Thoracic aorta (tissue), 2 donors: Measurements from ENCODE around the gene HOXA4. TPM values are rescaled to one million over a fixed set of nuclear protein-coding genes. Genes with fewer than 3 reads are reported as not detected.
A peak's percentile ranks its signal among the peaks of the same experiment; 100 is the strongest.

ENCODE experiments used
- ATAC-seq: fragments of 150-250 bp; one replicate; pipeline ENCODE4 v1.8.0; 2017; ENCODE audit warnings: low read depth; ENCODE audit not compliant: insufficient number of reproducible peaks, low FRiP score
- DNase-seq: peaks from one replicate; pipeline ENCODE4 v3.0.0-alpha.2; 2020; ENCODE audit warnings: low spot score
- H3K27ac ChIP-seq, 2 donors: fragments of 200-600 bp; sonication (generic); 1 replicate in 1 of 2; 2 replicates in 1 of 2; pipeline ENCODE4 v1.5.1; 2016; ENCODE audit warnings: mild to moderate bottlenecking in 2 of 2, moderate library complexity in 2 of 2
- H3K27me3 ChIP-seq: fragments of 200-600 bp; sonication (generic); replicated peaks from 2 replicates; pipeline ENCODE4 v1.6.0; 2016; ENCODE audit warnings: mild to moderate bottlenecking; ENCODE audit not compliant: insufficient read depth
- H3K36me3 ChIP-seq: fragments of 200-600 bp; sonication (generic); one replicate; pipeline ENCODE4 v1.5.1; 2016
- H3K4me1 ChIP-seq, 2 donors: fragments of 200-600 bp; sonication (generic); 1 replicate in 1 of 2; 2 replicates in 1 of 2; pipeline versions ENCODE4 v1.5.1 to v1.6.0; 2016; ENCODE audit warnings: low read depth in 2 of 2, mild to moderate bottlenecking in 1 of 2; ENCODE audit not compliant: control insufficient read depth in 1 of 2
- H3K4me3 ChIP-seq: fragments of 200-600 bp; sonication (generic); 2 replicates; pipeline ENCODE4 v1.5.1; 2016; ENCODE audit warnings: mild to moderate bottlenecking
- H3K9me3 ChIP-seq: fragments of 200-600 bp; sonication (generic); 2 replicates; pipeline ENCODE4 v1.5.1; 2016
- CTCF ChIP-seq: fragments of 200-600 bp; sonication (generic); IDR thresholded peaks from one replicate; pipeline ENCODE4 v1.5.1; 2019; ENCODE audit warnings: antibody characterized with exemption
- total RNA-seq, 2 donors: library from RNA; depleted of rRNA; stranded (reverse); fragments of >200 nt; gene quantifications; one replicate each; pipeline versions ENCODE4 v1.1.0 to v1.2.3, GENCODE V29; 2016

HOXA4 gene
- total RNA-seq, 2 donors from 2014 or later, result 3.7 to 6.1 TPM

DNA sequence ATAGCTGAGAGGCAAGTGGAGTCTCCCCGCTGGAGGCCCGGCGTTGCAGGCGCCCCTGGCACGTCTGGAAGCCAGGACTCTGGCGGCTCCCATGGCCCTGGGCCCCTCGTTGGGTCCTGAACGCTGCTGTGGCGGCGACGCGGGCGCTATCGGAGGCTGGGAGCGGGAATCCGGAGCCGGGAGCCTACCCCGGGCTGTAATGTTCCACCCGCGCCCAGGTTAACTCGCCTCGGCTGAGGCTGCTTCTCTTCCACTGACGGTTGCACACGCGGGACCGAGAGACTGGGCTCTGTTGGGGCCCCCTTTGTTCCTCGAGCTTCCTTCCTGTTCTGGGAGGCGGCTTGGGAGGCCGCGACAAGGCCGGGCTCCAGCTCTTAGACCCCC is 14.2 kb upstream of the HOXA4 start:
- Histone ChIP-seq H3K27me3 (no peaks in the 10 kb centered on the region), H3K4me1 (peaks cover 5 to 48% of the 10 kb centered on the region in 2 donors), H3K4me3 (no peak overlapping the region), H3K27ac (peak overlapping the region in 1 of 2 donors; percentile 54), H3K36me3 (peaks cover 11% of the 10 kb centered on the region), H3K9me3 (no peaks in the 10 kb centered on the region)
- no peak for ATAC-seq
- TF ChIP-seq CTCF, result no peak
- DNase-seq, result no peak

DNA sequence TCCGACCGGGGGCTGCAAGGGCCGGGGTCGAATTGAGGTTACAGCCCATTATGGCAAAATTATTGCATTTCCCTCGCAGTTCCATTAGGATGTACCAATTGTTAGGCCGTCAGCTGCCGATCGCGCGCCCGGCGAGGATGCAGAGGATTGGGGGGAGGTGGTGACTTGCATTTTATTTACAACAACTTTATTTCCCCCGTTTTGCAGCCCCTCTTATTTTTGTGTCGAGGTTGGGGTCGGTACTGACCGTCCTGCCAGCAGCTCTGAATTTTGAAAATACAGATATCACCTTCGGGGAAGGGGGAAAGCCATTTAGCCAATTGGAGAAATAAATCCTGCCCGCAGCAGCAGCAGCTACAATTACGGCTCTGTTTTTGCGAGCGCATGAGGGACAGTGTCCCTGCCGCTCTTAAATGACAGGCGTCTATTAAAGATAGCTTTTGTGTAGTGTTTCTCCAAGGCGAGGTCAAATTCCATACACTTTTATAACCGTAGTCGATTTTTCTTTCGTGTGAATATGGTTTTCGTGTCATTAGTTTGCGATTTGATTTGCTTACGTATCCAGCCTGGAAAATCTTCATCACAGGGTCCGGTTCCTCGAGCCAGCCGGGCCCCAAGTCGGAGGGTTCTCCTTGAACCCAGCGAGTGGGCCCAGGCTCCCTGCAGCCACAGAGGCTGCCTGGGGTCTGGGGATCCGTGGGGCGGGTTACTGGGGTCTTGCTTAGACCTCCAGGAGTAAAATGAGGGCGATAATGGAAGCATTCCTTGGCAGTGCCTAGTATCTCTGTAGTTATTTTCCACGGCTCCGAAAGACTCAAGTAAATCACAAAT is 13.6 kb upstream of the HOXA4 start:
- H3K36me3 ChIP-seq, result peaks cover 11% of the 10 kb centered on the region
- ATAC-seq (no peak), DNase-seq (no peak)
- H3K4me1 ChIP-seq, result peaks cover 5 to 42% of the 10 kb centered on the region in 2 donors
- no peaks in the 10 kb centered on the region for H3K9me3 ChIP-seq
- peak overlapping the region in 1 of 2 donors; percentile 54 for H3K27ac ChIP-seq
- H3K27me3 ChIP-seq, result no peaks in the 10 kb centered on the region
- H3K4me3 ChIP-seq, result peak overlapping the region; percentile 84
- no peak for TF ChIP-seq CTCF

DNA sequence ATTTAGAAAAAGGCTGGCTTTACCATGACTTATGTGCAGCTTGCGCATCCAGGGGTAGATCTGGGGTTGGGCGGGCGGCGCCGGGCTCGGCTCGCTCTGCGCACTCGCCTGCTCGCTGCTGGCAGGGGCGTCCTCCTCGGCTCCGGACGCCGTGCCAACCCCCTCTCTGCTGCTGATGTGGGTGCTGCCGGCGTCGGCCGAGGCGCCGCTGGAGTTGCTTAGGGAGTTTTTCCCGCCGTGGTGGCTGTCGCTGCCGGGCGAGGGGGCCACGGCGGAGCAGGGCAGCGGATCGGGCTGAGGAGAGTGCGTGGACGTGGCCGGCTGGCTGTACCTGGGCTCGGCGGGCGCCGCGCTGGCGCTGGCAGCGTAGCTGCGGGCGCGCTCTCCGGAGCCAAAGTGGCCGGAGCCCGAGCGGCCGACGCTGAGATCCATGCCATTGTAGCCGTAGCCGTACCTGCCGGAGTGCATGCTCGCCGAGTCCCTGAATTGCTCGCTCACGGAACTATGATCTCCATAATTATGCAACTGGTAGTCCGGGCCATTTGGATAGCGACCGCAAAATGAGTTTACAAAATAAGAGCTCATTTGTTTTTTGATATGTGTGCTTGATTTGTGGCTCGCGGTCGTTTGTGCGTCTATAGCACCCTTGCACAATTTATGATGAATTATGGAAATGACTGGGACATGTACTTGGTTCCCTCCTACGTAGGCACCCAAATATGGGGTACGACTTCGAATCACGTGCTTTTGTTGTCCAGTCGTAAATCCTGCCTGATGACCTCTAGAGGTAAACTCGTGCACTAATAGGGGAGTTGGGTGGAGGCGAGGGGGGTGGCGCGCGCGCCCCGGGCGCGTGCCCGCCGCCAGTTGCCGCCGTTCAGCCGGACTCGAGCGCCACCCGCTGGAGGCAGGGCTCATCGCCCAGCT is 12.7 kb upstream of the HOXA4 start, which contains the start of gene HOXA5:
HOXA5 (minus strand) TSS at position 659 of the 927 bp plus-strand sequence; CDS start at position 585, 74 bp downstream.
- Histone ChIP-seq H3K27ac (peak within 1 kb of the TSS; percentile 95 to 97), H3K4me1 (peaks cover 5 to 34% of the 10 kb centered on the region in 2 donors), H3K4me3 (peak within 1 kb of the TSS; percentile 84), H3K27me3 (no peaks in the 10 kb centered on the region), H3K9me3 (no peaks in the 10 kb centered on the region), H3K36me3 (peaks cover 11% of the 10 kb centered on the region)
- ATAC-seq (peak; percentile 95), DNase-seq (no peak)
- TF ChIP-seq CTCF, result peak; percentile 85

GRCh38 chr7:27142580-27143022 is 12.0 kb upstream of the HOXA4 start:
- Histone ChIP-seq H3K4me1 (peaks cover 5 to 31% of the 10 kb centered on the region in 2 donors), H3K36me3 (peaks cover 11% of the 10 kb centered on the region), H3K9me3 (no peaks in the 10 kb centered on the region), H3K4me3 (peak overlapping the region; percentile 84), H3K27me3 (no peaks in the 10 kb centered on the region), H3K27ac (peak overlapping the region; percentile 95 to 97)
- TF ChIP-seq CTCF, result no peak
- ATAC-seq (no peak), DNase-seq (no peak)
